Tibial artery (tissue), 4 donors: ENCODE measurements around the gene MICALL2.
"Not testable (repeated sequence)": the region's sequence is repeated elsewhere in the genome, so short reads cannot be mapped to it uniquely, and the experiment has no call there.

Source experiments
- DNase-seq, 2 donors: peaks; one replicate each; pipeline ENCODE4 v3.0.0-alpha.2; 2019
- H3K27ac ChIP-seq, 2 donors: fragments of 200-600 bp; sonication (generic) in 1 of 2; 1 replicate in 1 of 2; 2 replicates in 1 of 2; pipeline ENCODE4 v1.5.1; 2018 to 2019; ENCODE audit warnings: mild to moderate bottlenecking in 1 of 2
- H3K27me3 ChIP-seq, 2 donors: fragments of 200-600 bp; sonication (generic) in 1 of 2; one replicate each; pipeline versions ENCODE4 v1.5.1 to v1.6.0; 2016 to 2019
- H3K36me3 ChIP-seq, 3 donors: fragments of 200-600 bp; sonication (generic) in 2 of 3; one replicate each; pipeline ENCODE4 v1.5.1; 2016 to 2019; ENCODE audit warnings: mild to moderate bottlenecking in 2 of 3
- H3K4me1 ChIP-seq, 4 donors: fragments of 200-600 bp; sonication (generic) in 2 of 4; 1 replicate in 3 of 4; 2 replicates in 1 of 4; pipeline ENCODE4 v1.5.1; 2016 to 2019
- H3K4me3 ChIP-seq, 2 donors: fragments of 200-600 bp; sonication (generic) in 1 of 2; 1 replicate in 1 of 2; 2 replicates in 1 of 2; pipeline ENCODE4 v1.5.1; 2018 to 2019; ENCODE audit warnings: mild to moderate bottlenecking in 2 of 2
- H3K9me3 ChIP-seq, 3 donors: fragments of 200-600 bp; sonication (generic) in 1 of 3; one replicate each; pipeline ENCODE4 v1.5.1; 2016 to 2019
- intact Hi-C: fragments of 100-400 bp; cut with DNase I; formaldehyde crosslinking; loops from one replicate; pipeline ENCODE4 v1.15.0; 2023; ENCODE audit warnings: low total_unique reads
- TF ChIP-seq, protein P1 (sequence below), 2 experiments: fragments of 200-600 bp in 1 of 2; fragments of 450-650 bp in 1 of 2; IDR thresholded peaks; one replicate each; pipeline ENCODE4 v1.5.1; 2017 to 2019; ENCODE audit warnings: antibody characterized with exemption in 2 of 2, mild to moderate bottlenecking in 1 of 2, moderate library complexity in 1 of 2

MICALL2 gene

DNA sequence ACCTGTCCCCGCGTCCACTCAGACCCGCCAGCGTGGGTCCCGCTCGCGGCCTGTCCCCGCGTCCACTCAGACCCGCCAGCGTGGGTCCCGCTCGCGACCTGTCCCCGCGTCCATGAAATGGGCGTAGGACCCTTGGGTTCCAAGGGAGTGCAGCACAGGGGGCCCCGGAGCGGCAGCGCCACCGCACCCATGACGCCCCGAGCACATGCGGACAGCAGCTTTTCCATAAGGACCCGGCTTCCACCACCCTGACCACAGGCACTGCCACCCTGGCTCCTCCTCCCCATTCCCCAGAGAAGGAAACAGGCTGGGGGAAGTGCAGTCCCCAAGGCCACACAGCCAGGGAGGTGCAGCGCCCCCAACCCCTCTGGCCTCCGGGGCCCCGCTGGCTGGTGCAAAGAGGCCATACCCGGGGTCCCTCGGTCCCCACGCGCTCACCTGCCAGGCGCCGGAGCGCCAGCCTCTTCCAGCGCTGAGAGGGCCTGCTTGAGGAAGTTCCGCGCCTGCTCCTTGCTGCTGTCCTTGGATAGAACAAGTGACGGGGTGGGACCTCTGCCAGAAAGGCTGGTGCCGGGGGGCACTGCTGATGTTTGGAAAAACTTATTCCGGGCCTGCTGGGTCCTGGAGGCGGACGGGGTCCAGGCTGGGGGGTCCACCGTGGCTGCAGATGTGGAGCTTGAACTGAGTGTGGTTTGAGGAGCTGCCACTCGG is 14.9 kb downstream of the MICALL2 start:
- H3K4me1 ChIP-seq, result peaks cover 0 to 12% (median 0%) of the 10 kb centered on the region in 4 donors
- TF ChIP-seq, protein P1, sequence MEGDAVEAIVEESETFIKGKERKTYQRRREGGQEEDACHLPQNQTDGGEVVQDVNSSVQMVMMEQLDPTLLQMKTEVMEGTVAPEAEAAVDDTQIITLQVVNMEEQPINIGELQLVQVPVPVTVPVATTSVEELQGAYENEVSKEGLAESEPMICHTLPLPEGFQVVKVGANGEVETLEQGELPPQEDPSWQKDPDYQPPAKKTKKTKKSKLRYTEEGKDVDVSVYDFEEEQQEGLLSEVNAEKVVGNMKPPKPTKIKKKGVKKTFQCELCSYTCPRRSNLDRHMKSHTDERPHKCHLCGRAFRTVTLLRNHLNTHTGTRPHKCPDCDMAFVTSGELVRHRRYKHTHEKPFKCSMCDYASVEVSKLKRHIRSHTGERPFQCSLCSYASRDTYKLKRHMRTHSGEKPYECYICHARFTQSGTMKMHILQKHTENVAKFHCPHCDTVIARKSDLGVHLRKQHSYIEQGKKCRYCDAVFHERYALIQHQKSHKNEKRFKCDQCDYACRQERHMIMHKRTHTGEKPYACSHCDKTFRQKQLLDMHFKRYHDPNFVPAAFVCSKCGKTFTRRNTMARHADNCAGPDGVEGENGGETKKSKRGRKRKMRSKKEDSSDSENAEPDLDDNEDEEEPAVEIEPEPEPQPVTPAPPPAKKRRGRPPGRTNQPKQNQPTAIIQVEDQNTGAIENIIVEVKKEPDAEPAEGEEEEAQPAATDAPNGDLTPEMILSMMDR (IDR thresholded peaks at IDR 0.05), result no peak
- H3K4me3 ChIP-seq, result no peak overlapping the region
- intact Hi-C loops, result no loop called here
- DNase-seq, result no peak
- peaks cover 0 to 44% (median 5%) of the 10 kb centered on the region in 3 donors for H3K36me3 ChIP-seq
- H3K27ac ChIP-seq, result no peak overlapping the region
- no peaks in the 10 kb centered on the region for H3K27me3 ChIP-seq
- no peaks in the 10 kb centered on the region for H3K9me3 ChIP-seq

DNA sequence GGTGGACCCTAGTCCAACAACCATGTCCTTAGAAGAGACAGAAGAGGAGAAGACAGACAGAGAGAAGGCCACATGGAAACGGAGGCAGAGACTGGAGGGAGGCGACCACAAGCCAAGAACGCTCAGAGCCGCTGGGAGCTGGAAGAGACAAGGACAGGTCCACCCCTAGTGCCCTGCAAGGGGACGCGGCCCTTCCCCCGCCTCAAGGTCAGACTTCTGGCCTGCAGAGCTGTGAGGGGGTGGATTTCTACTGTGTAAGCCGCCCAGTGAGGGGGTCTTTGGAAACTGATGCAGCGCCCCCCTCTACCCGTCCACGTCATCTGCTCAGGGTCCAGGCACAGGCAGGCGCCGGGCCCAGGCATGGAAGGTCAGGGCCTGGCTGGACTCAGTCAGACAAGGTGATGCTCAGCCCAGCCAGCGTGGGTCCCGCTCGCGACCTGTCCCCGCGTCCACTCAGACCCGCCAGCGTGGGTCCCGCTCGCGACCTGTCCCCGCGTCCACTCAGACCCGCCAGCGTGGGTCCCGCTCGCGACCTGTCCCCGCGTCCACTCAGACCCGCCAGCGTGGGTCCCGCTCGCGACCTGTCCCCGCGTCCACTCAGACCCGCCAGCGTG is 15.6 kb downstream of the MICALL2 start:
- H3K4me3 ChIP-seq, H3K27me3 ChIP-seq, DNase-seq, H3K9me3 ChIP-seq, intact Hi-C loops, H3K27ac ChIP-seq: not testable (repeated sequence)
- H3K36me3 ChIP-seq, result peaks cover 0 to 47% (median 5%) of the 10 kb centered on the region in 3 donors
- peaks cover 0 to 12% (median 0%) of the 10 kb centered on the region in 4 donors for H3K4me1 ChIP-seq

DNA sequence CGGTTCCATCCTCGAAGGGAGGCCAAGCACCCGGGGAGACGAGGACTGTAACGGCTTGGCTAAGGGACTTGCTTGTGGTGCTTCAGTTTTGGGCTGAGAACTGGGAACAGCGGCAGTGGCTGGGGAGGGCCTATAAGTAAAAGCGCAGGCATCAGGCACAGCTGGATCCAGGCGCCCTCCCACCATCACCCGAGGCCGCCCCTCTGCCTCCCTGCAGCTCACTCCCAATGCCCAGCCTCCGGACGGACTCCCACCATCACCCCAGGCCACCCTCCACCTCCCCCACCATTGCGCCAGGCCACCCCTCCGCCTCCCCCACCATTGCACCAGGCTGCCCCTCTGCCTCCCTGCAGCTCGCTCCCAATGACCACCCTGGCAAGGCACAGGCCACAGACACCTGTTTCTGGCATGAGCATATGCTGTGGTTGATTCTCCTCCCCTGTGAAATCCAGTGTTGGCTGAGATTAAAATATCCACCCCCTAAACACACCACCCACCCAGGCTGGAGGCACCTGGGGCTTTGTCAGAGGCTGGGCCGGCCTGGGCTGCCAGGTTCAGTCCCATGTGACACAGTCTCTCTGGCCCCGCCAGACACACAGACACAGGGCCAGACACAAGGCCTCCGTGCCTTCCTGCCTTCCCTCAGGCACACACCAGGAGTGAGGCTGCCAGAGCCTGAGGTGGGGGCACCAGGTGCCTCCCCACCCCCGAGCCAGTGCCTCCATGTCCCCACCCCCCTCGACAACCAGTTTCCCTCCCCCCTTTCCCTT is 16.7 kb downstream of the MICALL2 start:
- no peaks in the 10 kb centered on the region for H3K27me3 ChIP-seq
- peaks cover 7 to 58% (median 12%) of the 10 kb centered on the region in 3 donors for H3K36me3 ChIP-seq
- H3K9me3 ChIP-seq, result no peaks in the 10 kb centered on the region
- H3K4me3 ChIP-seq, result no peak overlapping the region
- H3K4me1 ChIP-seq, result peaks cover 0 to 10% (median 0%) of the 10 kb centered on the region in 4 donors
- H3K27ac ChIP-seq, result no peak overlapping the region
- no peak for DNase-seq
- TF ChIP-seq, protein P1 (IDR thresholded peaks at IDR 0.05), result no peak
- intact Hi-C loops, result no loop called here

DNA sequence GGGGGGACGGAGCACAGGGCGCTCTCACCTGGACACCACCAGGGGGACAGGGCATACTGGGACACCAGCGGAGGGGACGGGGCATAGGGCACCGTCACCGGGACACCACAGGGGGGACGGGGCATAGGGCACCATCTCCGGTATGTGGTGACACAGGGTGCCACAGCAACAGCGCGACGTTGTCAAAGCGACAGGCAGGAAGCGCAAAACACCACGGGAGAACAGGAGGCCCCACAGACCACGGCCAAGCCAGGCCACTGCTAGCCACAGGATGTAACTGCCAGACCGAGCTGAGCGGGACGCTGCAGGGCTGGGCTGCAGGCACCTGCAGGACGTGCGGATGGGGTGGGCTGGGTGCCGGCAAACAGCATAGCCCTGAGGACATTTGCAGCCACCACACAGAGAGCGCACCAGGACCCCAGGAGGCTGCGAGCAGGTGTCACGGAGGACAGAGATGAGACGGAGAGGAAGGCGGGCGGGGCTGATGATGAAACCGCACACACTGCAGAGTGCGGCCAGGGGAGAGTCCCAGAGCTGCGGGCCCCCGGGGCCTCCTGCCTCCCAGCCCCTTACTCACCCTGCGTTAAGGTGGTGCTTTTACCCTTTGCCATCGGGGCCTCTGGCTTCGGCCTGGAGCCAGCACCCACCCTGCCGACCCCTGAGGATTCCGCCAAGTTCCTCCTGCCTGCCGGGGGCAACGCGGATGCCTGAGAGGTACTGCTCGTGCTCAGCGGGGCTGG is 17.5 kb downstream of the MICALL2 start:
- intact Hi-C loops, result no loop called here
- Histone ChIP-seq H3K36me3 (peaks cover 7 to 66% (median 20%) of the 10 kb centered on the region in 3 donors), H3K27ac (no peak overlapping the region), H3K4me3 (no peak overlapping the region), H3K9me3 (no peaks in the 10 kb centered on the region), H3K4me1 (peaks cover 0 to 4% (median 0%) of the 10 kb centered on the region in 4 donors), H3K27me3 (no peaks in the 10 kb centered on the region)
- TF ChIP-seq, protein P1 (IDR thresholded peaks at IDR 0.05), result no peak
- DNase-seq, result no peak

DNA sequence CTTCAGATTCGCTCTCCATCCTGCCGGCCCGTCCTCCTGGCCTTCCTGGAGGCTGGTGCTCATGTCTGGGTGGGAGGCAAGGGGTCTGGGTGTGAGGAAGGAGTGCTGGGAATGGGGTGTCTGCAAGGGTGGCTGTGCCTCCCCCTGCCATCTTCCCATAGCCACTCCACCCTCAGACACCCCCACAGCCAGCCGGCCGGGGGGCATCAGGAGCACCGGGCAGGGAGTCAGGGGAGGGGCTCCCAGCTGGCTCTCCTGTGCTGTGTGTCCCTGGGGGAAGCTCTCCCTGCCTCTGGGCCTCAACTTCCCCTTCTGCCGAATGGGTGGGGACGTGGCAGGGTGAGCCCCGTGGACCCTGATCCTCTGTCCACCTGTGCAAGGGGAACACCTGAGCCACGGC is 18.6 kb downstream of the MICALL2 start:
- no peak for DNase-seq
- H3K27ac ChIP-seq, result no peak overlapping the region
- intact Hi-C loops, result no loop called here
- no peaks in the 10 kb centered on the region for H3K9me3 ChIP-seq
- TF ChIP-seq, protein P1 (IDR thresholded peaks at IDR 0.05), result no peak
- no peaks in the 10 kb centered on the region for H3K27me3 ChIP-seq
- H3K4me1 ChIP-seq, result no peaks in the 10 kb centered on the region
- H3K4me3 ChIP-seq, result no peak overlapping the region
- H3K36me3 ChIP-seq, result peaks cover 7 to 77% (median 22%) of the 10 kb centered on the region in 3 donors
